Activated T-cell treated with anti-CD3 and anti-CD28 coated beads for 48 hours (primary cell): ENCODE data around the gene COA8.
A peak's percentile ranks its signal among the peaks of the same experiment; 100 is the strongest.

Experiments
- DNase-seq: peaks from one replicate; pipeline ENCODE4 v3.0.0-alpha.2; 2020; ENCODE audit warnings: low read depth

COA8 gene

DNA sequence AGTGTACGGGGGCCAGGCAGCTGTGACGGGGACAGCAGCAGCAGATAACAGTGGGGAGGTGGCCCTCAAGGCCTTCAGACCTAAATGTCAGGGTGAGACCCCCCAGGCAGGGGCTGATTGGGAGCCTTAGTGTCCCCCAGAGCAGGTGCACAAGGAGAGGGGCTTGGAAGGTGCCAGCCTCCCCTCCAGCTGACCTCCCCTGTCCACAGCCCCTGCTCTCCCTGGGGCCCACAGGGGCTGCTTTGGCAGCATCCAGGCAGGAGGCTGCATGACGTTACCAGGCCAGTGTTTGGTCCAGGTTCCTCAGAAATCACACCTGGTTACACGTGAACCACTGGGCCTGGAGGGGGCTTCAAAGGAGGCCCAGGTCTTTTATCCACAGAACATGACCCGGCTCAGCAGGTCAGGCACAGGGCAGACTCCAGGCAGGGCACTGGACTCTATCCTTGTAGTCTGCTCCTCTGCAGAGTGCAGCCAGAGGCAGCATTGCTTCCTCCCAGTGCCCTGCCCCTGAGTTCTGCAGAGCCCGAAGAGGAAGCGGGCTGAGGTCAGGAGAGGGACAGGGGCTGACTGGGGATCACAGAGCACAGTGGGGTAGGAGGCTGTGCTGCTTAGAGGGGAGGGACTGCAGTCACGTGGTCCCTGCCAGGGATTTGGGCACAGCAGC lies 36.4 kb upstream of the COA8 start:
- no peak for DNase-seq

- no peak for DNase-seq
Observed at GRCh38 chr14:103526914-103527248, 35.9 kb upstream of the COA8 start.

GRCh38 chr14:103527408-103528145 lies 35.2 kb upstream of the COA8 start:
- DNase-seq = peak; percentile 40

DNA sequence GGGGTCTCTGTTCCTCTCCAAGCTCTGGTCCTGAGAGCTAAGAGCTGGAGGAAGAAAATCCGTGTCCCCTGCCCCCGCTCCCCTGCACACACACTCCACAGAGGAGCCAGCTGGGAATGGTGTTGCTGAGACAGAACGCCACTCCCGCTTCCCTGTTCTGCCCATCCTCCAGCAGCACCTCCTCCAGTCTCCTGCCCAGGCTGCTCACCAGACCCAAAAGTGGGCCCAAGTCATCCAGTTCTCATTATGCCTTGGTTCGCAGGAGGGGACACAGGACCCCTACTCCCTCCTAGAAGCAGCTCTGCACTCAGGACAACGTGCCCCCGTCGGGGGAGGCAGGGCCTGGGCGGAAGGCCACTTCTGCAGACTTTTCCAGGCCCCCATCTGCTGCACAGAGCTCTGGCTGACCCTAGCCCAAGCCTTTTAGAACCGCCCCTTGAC lies 34.6 kb upstream of the COA8 start:
- no peak for DNase-seq

DNA sequence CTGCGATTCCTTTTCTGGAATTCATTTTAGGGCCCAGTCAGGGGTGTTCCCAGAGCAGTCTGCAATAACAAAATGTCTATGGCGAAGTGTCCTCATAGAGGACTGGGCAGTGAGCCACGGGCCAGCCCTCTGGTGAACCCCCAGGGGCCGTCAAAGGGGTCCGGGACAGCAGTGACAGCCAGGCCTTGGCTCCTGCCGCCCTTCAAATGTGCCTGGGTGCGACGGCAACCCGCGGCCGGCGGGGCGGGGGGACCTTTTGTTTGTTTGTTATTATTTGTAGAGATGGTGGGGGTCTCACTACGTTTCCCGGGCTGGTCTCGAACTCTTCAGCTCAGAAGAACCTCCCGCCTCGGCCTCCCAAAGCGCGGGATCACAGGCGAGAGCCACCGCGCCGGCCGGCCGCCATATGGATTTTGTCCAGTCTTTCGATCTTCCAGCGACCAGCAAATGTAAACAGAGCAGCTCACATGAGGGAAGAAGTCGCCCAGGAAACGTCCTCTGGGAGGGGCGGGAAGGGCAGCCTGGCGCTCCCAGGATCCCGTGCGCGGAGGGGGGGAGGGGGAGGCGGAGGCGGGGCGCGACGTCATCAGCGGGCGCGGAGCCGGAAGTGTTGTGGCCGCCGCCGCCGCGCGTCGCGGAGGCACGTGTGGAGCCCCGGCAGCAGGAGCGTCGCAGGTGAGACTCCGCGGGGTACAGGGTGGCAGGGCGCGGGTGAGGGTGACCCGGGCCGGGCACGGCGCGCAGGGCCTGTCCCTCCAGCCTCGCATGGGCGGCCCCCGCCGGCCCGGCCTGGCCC lies 34.0 kb upstream of the COA8 start, which contains the start of gene TRMT61A:
Gene TRMT61A, plus strand, starts transcription at position 610 of the 796 bp plus-strand sequence. CDS start 783 bp downstream, outside the sequence.
- DNase-seq = peak; percentile 74

GRCh38 chr14:103529383-103530365 lies 33.1 kb upstream of the COA8 start:
- DNase-seq = no peak

DNA sequence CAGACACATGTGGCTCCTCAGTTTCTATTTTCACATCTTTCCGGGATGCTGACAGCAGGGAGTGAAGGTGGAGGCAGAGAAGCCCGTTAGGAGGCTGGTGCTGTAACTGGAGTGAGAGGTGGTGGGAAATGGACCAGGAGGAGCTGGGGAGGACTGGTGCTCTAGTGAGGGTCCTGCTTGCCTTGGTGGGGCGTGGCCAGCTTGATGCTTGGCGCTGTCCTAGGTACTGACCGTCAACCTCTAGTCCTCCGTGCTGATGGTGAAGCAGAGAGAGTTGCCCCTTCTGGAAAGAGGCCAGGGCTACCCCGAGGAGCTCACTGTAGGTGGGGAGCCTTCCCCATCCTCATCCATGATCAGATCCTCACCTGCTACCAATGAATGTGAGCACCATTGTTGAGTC lies 32.4 kb upstream of the COA8 start:
- DNase-seq = no peak

GRCh38 chr14:103530831-103531230 lies 31.9 kb upstream of the COA8 start:
- no peak for DNase-seq

DNA sequence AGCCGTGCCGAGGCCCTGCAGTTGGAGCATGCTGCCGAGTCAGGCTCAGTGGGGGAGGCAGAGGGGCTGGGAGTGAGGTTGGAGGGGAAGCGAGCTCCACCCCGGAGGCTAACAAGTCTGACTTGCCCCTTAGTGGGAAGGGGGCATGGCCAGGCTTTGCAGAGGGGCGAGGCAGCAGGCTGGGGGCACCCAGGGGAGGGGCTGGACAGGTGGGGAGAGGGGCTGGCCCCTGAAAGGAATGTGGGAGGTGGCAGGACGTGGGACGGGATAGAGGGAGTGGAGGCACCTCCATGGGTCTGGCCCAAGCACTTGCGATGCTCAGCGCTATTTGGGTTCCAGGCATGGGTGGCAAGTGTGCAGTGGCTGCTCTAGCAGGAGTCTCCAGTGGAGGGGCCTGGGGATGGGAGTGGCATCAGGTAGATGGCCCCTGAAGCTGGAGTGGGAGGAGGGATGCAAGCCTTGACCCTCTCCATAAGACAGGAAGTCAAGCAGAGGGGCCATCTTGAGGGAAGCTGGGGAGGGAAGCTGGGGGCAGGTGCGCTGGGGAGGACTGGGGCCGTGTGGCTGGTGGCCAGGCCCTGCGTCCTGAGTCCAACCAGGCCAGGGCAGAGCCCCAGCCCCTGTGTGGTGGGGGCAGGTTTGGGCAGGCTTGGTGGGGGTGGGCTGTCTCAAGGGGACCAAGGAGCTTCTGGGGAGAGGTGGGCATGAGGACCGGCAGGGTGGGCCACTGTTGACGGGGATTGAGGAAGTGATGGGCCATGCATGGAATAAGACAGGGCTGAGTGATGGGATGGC lies 31.1 kb upstream of the COA8 start:
- no peak for DNase-seq

DNA sequence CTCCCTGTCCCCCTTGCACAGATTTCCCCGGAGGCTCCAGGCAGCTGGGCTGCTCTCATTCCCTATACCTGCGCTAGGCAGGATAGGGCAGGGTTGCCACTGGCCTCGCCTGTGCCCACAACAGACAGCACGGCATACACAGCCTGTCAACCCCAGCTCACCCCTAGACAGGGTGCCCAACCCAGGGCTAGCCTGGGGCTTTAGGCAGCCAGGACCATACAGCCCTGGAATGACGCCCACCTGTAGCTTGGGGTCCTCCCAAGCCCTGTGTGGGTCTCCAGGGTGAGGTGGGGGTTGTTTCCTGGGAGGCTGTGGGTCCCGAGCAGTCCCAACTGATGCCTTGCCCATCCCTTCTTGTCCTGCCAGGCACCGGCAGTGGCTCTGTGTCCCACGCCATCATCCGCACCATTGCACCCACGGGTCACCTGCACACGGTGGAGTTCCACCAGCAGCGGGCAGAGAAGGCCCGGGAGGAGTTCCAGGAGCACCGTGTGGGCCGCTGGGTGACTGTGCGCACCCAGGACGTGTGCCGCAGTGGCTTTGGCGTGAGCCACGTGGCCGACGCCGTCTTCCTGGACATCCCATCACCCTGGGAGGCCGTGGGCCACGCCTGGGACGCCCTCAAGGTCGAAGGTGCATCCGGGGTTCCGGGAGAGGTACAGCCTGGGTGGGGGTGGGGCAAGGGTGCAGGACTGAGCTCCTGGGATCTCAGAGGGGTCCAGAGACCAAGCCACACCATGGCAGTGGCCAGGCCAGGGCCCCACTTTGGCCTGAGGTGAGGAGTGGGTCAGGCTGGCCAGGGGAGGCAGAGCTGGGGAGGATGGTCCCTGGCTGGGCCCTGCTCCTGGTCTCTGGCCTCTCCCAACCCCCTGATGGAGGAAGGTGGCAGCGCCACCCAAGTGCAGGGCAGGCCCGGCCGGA lies 30.3 kb upstream of the COA8 start:
- no peak for DNase-seq

DNA sequence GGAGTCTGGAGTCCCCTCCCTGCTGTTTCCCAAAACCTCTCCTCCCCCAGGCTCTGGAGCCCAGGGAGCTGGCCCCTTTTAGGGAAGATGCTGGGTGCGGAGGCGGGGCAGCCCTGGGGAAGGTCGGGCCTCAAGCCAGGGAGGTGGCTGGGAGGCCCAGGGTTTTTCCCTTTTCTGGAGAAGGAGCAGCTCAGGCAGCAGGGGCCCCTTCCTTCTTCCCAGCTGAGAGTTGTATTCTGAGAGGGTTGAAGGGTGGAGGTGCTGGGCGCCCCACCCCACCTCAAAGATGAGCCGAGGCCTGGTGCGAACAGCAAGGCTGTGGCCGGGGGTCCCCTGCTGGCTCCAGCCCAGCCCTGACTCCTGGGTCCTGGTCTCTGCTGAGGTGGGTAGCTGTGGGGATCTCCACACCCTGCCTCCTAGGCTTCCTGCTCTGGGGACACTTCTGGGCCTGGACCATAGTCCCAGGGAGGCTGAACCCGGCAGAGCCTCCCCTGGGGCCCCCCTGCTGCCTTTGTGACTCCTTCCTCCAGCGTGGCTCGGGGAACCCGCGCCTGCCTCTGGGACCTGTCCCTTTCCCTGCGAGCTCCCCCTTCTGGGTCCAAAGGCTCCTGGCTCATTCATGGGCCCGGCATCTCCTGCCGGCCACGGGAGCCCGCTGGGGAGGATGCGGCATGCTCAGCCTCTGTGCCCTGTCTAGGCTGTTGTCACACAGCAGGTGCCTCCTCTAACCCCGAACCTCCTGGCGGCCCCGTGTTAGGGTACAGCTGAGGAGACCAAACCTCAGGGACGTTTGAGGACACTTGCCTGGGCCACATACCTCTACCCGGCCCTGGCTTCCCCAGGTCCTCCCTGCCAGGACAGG lies 29.4 kb upstream of the COA8 start:
- DNase-seq = no peak

- DNase-seq = no peak
Observed at GRCh38 chr14:103533999-103534575, 28.7 kb upstream of the COA8 start.

GRCh38 chr14:103534576-103535061 lies 28.1 kb upstream of the COA8 start:
- DNase-seq = no peak

- DNase-seq = no peak
Observed at GRCh38 chr14:103535081-103535890, 27.5 kb upstream of the COA8 start.

DNA sequence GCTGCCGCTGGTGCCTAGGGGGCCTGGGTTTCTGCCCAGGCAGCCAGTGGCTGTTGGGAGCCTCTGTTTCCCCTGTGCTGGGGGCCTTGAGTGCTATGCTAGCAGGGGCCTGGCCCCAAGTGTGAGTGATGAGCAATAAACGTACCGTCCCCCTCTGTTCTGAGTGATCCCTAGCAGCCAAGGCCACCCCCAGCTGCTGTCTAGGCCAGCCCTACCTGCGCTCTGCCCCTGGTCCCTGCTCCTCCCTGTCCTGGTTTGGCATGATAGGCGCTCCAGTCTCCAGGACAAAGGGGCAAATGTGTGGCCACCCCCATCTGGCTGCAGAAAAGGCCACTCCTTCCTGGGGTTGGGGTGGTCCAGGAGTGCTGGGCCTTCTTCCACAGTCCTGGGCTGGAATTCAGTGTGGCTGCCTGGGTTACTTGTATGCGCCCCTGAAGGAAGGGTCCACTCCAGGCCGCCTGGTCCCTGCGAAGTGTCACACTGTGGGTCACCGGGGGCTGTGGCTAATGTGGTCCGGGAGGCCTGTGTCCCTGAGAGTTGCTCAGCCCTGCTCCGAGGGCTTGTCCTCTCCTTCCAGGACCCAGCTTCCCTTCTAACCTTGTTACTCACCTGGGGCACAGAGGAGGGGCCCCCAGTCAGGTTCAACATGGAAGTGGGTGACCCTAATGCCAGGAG lies 26.7 kb upstream of the COA8 start:
- no peak for DNase-seq

- DNase-seq = no peak
Observed at GRCh38 chr14:103536693-103537092, 26.1 kb upstream of the COA8 start.
